GM10248 (cell line): Measurements from ENCODE around the gene RABGEF1.
A peak's percentile ranks its signal among the peaks of the same experiment; 100 is the strongest.
"Not testable (repeated sequence)": the region's sequence is repeated elsewhere in the genome, so short reads cannot be mapped to it uniquely, and the experiment has no call there.

ENCODE experiments used
- CTCF ChIA-PET: fragments of 300-600 bp; sonication (Branson Sonifier 250); formaldehyde crosslinking; extraction: SDS; loops from one replicate; lab custom pipeline; 2021; ENCODE audit warnings: antibody characterized with exemption; lab: Yijun Ruan, JAX
- POLR2A ChIA-PET: fragments of 350-650 bp; sonication (Branson Sonifier 250); formaldehyde crosslinking; extraction: SDS; loops from one replicate; lab custom pipeline; 2020; ENCODE audit warnings: antibody characterized with exemption; lab: Yijun Ruan, JAX
- DNase-seq: peaks from one replicate; pipeline ENCODE4 v3.0.0; 2012; ENCODE audit errors: extremely low spot score
- CTCF ChIP-seq: IDR thresholded peaks from 2 replicates; pipeline ENCODE4 v1.5.1; 2012; ENCODE audit warnings: mild to moderate bottlenecking, low read depth; ENCODE audit errors: extremely low read depth, missing control alignments, control extremely low read depth

The RABGEF1 gene

GRCh38 chr7:66839814-66840213 lies 99.3 kb downstream of the RABGEF1 start:
- ChIA-PET CTCF (no interaction called here), POLR2A (no interaction called here)
- no peak for TF ChIP-seq CTCF
- DNase-seq, result no peak

DNA sequence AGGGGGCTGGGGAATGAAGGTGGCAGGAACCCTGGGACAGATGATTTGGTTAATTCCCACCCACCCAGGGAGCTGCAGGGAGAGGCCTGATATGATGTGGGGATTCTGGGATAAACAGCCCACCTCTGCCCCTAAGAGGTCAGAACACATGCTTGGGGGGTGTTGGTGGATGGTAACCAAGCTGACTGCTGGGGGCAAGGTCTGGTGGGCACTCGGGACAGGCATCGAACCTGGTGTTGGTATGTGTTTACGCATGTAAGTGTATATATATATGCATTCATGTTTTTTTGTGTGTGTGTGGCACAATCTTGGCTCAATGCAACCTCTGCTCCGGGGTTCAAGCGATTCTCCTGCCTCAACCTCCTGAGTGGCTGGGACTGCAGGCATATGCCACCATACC lies 99.8 kb downstream of the RABGEF1 start:
- CTCF ChIA-PET, result no interaction called here
- POLR2A ChIA-PET, result no interaction called here
- no peak for DNase-seq

GRCh38 chr7:66841898-66842297 lies 101.4 kb downstream of the RABGEF1 start:
- POLR2A ChIA-PET, result no interaction called here
- DNase-seq, result no peak
- CTCF ChIA-PET, result no interaction called here
- no peak for TF ChIP-seq CTCF

More for the DNA sequence above, 99.8 kb downstream of the RABGEF1 start:
- TF ChIP-seq CTCF, result no peak

- DNase-seq, POLR2A ChIA-PET, CTCF ChIA-PET: not testable (repeated sequence)
These were observed 103.0 kb downstream of the RABGEF1 start for GRCh38 chr7:66843492-66843891.

- CTCF ChIA-PET, result interaction anchor here (0.9 to 1.1 kb wide), 3 partner anchors 10 to 49 kb away, joined by 3 to 4 read pairs (median 3); no protein-coding TSS in a partner anchor
- POLR2A ChIA-PET, result interaction anchor here (1.0 to 1.2 kb wide), 3 partner anchors 98 to 216 kb away, joined by 3 to 7 read pairs (median 3); partner anchors contain the start of genes KCTD7 and RABGEF1
- DNase-seq, result peak; percentile 100
- TF ChIP-seq CTCF, result no peak
These were observed 104.2 kb downstream of the RABGEF1 start for GRCh38 chr7:66844552-66845378.

DNA sequence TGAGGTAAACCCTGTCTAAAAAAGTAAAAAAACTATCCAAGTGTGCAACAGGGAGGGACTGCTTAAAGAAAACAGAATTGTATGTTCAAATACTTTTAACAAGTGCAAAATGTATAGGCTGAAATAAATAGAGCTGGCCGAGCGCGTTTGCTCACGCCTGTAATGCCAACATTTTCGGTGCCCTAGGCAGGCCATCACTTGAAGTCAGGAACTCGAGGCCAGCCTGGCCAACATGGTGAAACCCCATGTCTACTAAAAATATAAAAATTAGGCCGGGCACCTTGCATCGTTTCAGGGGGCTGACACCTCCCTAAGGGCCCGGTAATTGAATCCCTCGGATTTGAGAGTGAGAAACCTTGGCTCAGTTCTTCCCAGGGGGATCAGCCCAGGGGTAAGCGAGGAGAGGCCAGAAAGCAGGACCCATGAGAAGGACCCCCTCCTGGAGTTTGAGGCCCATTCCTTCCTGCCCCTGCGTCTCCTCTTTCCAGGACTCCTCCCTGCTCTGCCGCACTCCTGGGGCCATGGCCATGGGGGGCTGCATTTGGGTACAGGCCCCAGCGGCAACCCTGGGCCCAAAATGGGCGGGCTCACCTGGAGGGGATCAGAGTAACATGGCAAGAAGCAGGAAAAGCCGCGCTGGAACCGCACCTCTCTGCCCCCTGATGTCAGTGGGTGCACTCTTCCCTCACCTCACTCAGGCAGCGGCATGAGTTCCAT lies 105.0 kb downstream of the RABGEF1 start:
- TF ChIP-seq CTCF, result no peak
- POLR2A ChIA-PET, result interaction anchor here (1.2 kb wide), 2 partner anchors 98 to 217 kb away, joined by 3 to 7 read pairs; partner anchors contain the start of gene KCTD7
- CTCF ChIA-PET, result interaction anchor here (1.0 kb wide), 1 partner anchor 10 kb away, joined by 3 read pairs; no protein-coding TSS in a partner anchor
- no peak for DNase-seq

GRCh38 chr7:66846096-66846445 lies 105.5 kb downstream of the RABGEF1 start:
- POLR2A ChIA-PET, DNase-seq, CTCF ChIA-PET: not testable (repeated sequence)

DNA sequence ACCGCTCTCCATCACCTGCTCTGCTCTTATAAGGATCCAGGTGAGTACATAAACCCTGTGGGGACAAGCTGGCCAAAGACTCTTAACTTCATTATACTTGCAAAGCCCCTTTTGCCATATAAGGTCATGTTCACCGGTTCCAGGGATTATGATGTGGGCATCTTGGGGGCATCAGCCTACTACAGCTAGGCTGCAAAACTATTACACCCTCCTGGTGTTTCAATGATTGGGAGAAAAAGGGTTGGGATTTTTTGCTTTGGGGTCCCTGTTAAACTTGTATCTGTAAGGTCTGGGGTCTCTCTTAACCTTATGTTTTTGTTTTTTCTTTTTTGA lies 107.0 kb downstream of the RABGEF1 start:
- DNase-seq, CTCF ChIA-PET: not testable (repeated sequence)
- POLR2A ChIA-PET, result interaction anchor here (0.6 kb wide), 1 partner anchor 104 kb away, joined by 4 read pairs; no protein-coding TSS in a partner anchor
